ENCODE measurements around the gene NSUN7.

GRCh38 chr4:40731361-40731760 lies 18.4 kb upstream of the NSUN7 start:
- TF ChIP-seq ESRRA (CRISPR knock-in tag; IDR thresholded peaks at IDR 0.05; ENCODE audit: low read depth) (no peak), UBTF (CRISPR knock-in tag; IDR thresholded peaks at IDR 0.05) (no peak), ZBTB43 (CRISPR knock-in tag; conservative IDR thresholded peaks at IDR 0.05) (no peak), KDM1A (CRISPR knock-in tag; IDR thresholded peaks at IDR 0.05) (no peak), NCOR1 (IDR thresholded peaks at IDR 0.05; ENCODE audit: borderline replicate concordance, low read length) (no peak), ZNF891 (CRISPR knock-in tag; IDR thresholded peaks at IDR 0.05) (no peak), YY1 (IDR thresholded peaks at IDR 0.05; ENCODE audit: insufficient read depth, insufficient replicate concordance, low read depth, low read length) (no peak)

Data from HepG2 (cell line).